D721Med (cell line): Measurements from ENCODE around the gene C16orf96.

Experiments used
- DNase-seq: peaks from one replicate; pipeline ENCODE4 v3.0.0; 2011; ENCODE audit warnings: low spot score; ENCODE audit not compliant: insufficient read length
- FAIRE-seq: peaks from 2 replicates; lab custom pipeline; 2011; peaks lifted over from hg19 to GRCh38; lab: Jason Lieb, UNC
- CTCF ChIP-seq: IDR thresholded peaks from 2 replicates; pipeline ENCODE4 v1.5.1; 2012; ENCODE audit warnings: mild to moderate bottlenecking, control low read depth; ENCODE audit not compliant: insufficient read depth; ENCODE audit errors: missing control alignments

The C16orf96 gene

GRCh38 chr16:4548124-4548523 lies 8.0 kb upstream of the C16orf96 start:
- no peak for TF ChIP-seq CTCF
- DNase-seq = no peak
- no peak for FAIRE-seq

- DNase-seq (no peak), FAIRE-seq (no peak)
- no peak for TF ChIP-seq CTCF
Observed at GRCh38 chr16:4550591-4550990, 5.5 kb upstream of the C16orf96 start.

- no peak for TF ChIP-seq CTCF
- FAIRE-seq (no peak), DNase-seq (no peak)
Observed at GRCh38 chr16:4552541-4552940, 3.6 kb upstream of the C16orf96 start.

- no peak for TF ChIP-seq CTCF
- DNase-seq (no peak), FAIRE-seq (no peak)
Observed at GRCh38 chr16:4556580-4556979, 440 bp downstream of the C16orf96 start.

- FAIRE-seq (no peak), DNase-seq (no peak)
- TF ChIP-seq CTCF = no peak
Observed at GRCh38 chr16:4557973-4558372, 1.8 kb downstream of the C16orf96 start.

GRCh38 chr16:4561596-4561995 lies 5.5 kb downstream of the C16orf96 start:
- no peak for TF ChIP-seq CTCF
- FAIRE-seq = no peak
- no peak for DNase-seq

- no peak for DNase-seq
- no peak for TF ChIP-seq CTCF
- no peak for FAIRE-seq
Observed at GRCh38 chr16:4564661-4565267, 8.6 kb downstream of the C16orf96 start.
